HG03457 (cell line): ENCODE results near the gene C4BPB.

Experiments
- ATAC-seq: cut with Tn5 transposase; IDR thresholded peaks from one replicate; pipeline ENCODE4 v1.9.1; 2021; ENCODE audit warnings: moderate number of reproducible peaks; ENCODE audit not compliant: unreplicated experiment

C4BPB gene

GRCh38 chr1:207139616-207140015 is 51.0 kb downstream of the C4BPB start:
- no peak for ATAC-seq

DNA sequence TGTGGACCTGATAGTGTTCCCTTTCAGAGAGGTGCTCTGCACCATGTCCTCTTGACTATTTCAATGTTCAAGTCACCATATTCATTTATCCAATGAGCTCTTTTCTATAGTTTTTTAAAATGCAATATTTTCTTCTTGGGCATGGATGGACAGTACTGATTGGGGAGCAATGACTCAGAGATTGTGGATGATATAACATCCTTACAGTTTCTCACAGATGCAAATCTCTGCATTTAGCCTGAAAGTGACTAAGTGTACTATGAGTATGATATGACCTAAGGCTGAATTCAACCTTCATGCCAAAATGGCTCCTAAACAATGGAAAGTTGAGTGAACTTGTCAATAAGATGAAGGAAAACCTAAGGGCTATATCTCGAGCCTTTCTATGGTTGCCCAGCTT is 51.9 kb downstream of the C4BPB start:
- ATAC-seq = no peak

GRCh38 chr1:207145401-207146058 is 56.9 kb downstream of the C4BPB start:
- no peak for ATAC-seq
